Activated CD4-positive, alpha-beta T cell treated with anti-CD3 and anti-CD28 coated beads, Interleukin-2, amount 50 U/mL, for 24 hours (primary cell): ENCODE measurements around the gene MCM6.

ENCODE experiments used
- DNase-seq, 2 donors: peaks; one replicate each; pipeline ENCODE4 v3.0.0-alpha.2; 2020; ENCODE audit warnings: low read depth in 1 of 2, low spot score in 1 of 2

Gene MCM6

GRCh38 chr2:135791418-135792190 lies 84.6 kb downstream of the MCM6 start:
- DNase-seq, result no peak

GRCh38 chr2:135790423-135790822 lies 85.8 kb downstream of the MCM6 start:
- no peak for DNase-seq
